Measurements from ENCODE around the gene CDKN2B-AS1. TPM values are rescaled to one million over a fixed set of nuclear protein-coding genes. Genes with fewer than 3 reads are reported as not detected.
A peak's percentile ranks its signal among the peaks of the same experiment; 100 is the strongest.

Gene CDKN2B-AS1
- total and polyA plus RNA-seq, 2 experiments from 2014 or later, result 0.14 TPM; not detected in 1

GRCh38 chr9:22005702-22006606 lies 11.4 kb downstream of the CDKN2B-AS1 start:
- no peaks in the 10 kb centered on the region for H3K9me3 Mint-ChIP-seq
- Histone ChIP-seq H2AFZ (peak overlapping the region; percentile 92), H3K4me3 (peak overlapping the region; percentile 61), H3K4me2 (peak overlapping the region; percentile 90), H3F3A (replicated peaks; ENCODE audit: low read depth) (peaks cover 17% of the 10 kb centered on the region), H3K79me2 (replicated peaks; ENCODE audit: insufficient read depth) (no peaks in the 10 kb centered on the region), H3K27ac (ENCODE audit: low read depth) (no peak overlapping the region), H4K20me1 (replicated peaks; ENCODE audit: insufficient read depth) (no peaks in the 10 kb centered on the region), H3K9me2 (ENCODE audit: insufficient read depth) (no peaks in the 10 kb centered on the region), H3K4me1 (ENCODE audit: insufficient read depth) (peaks cover 17% of the 10 kb centered on the region), H3K27me3 (ENCODE audit: insufficient read depth) (peaks cover 91% of the 10 kb centered on the region), H3K36me3 (ENCODE audit: insufficient read depth) (no peaks in the 10 kb centered on the region)
- no peaks in the 10 kb centered on the region for H3K36me3 Mint-ChIP-seq (ENCODE audit: low read depth)
- no peak overlapping the region for H3K27ac Mint-ChIP-seq
- no peak for TF ChIP-seq ZNF462 (CRISPR knock-in tag; IDR thresholded peaks at IDR 0.05)
- no peak for TF ChIP-seq ZNF114 (CRISPR knock-in tag; IDR thresholded peaks at IDR 0.05)
- no peak for TF ChIP-seq REST (IDR thresholded peaks at IDR 0.05; ENCODE audit: unreplicated experiment)
- no peak for TF ChIP-seq EZH2phosphoT487 (IDR thresholded peaks at IDR 0.05; ENCODE audit: unreplicated experiment)
- no peak for TF ChIP-seq NANOG (IDR thresholded peaks at IDR 0.05; ENCODE audit: borderline replicate concordance)
- no peak for TF ChIP-seq CREB1 (CRISPR knock-in tag; IDR thresholded peaks at IDR 0.05; ENCODE audit: low read depth)
- peak; percentile 68 for TF ChIP-seq EZH2 (IDR thresholded peaks at IDR 0.05; ENCODE audit: low read depth, unreplicated experiment)
- TF ChIP-seq POLR2AphosphoS5 (IDR thresholded peaks at IDR 0.05; ENCODE audit: low read depth), result no peak
- 0 out of 4 replicates have a peak, but pooled peaks of 1 of the 2 experiments have one; percentile 12 for TF ChIP-seq CTCF (conservative IDR thresholded peaks at IDR 0.05; ENCODE audit: low read depth in 2 of 2)
- peak; percentile 69 for DNase-seq (ENCODE audit: low spot score)
- H3K4me1 Mint-ChIP-seq, result peaks cover 20% of the 10 kb centered on the region
- ATAC-seq, result peak; percentile 19
- peak overlapping the region; percentile 71 for H3K4me3 Mint-ChIP-seq
- H3K27me3 Mint-ChIP-seq (ENCODE audit: insufficient read depth, low read depth, poor library complexity), result peaks cover 89% of the 10 kb centered on the region

Data from GM23338 (cell line).